Spleen (tissue), 7 donors: Measurements from ENCODE around the gene PDCD1.

Experiments
- CTCF ChIP-seq, 11 experiments: fragments of 200-600 bp in 7 of 11; fragments of 450-650 bp in 4 of 11; sonication (generic) in 4 of 11; IDR thresholded peaks in 8 of 11; conservative IDR thresholded peaks in 3 of 11; 1 replicate in 7 of 11; 2 replicates in 4 of 11; pipeline versions ENCODE4 v1.4.0 to v1.8.0; 2016 to 2021; ENCODE audit warnings: antibody characterized with exemption in 11 of 11, inconsistent platforms in 4 of 11, mild to moderate bottlenecking in 1 of 11
- POLR2A ChIP-seq, 3 donors: fragments of 450-650 bp; IDR thresholded peaks; one replicate each; pipeline ENCODE4 v1.5.1; 2017; ENCODE audit warnings: antibody characterized with exemption in 3 of 3, mild to moderate bottlenecking in 1 of 3
- donor health status: DM: no; HTN: no; CAD: no; lungs with moderate emphysema.
- donor health status: DM: no; HTN: no; CAD: no.
- donor health status: DM: no; HTN: no; CAD: no.

- TF ChIP-seq CTCF (IDR thresholded peaks at IDR 0.05 in 8 of 11, conservative IDR thresholded peaks at IDR 0.05 in 3 of 11) (peak; percentile 36 to 86 (median 68)), POLR2A (IDR thresholded peaks at IDR 0.05) (no peak)
These were observed 19.6 kb upstream of the PDCD1 start for GRCh38 chr2:241877989-241878970.
